Stimulated activated CD4-positive, alpha-beta T cell treated with anti-CD3 and anti-CD28 coated beads, Interleukin-2, amount 100 ng/mL, for 48 hours (primary cell): ENCODE data around the gene ITPR1.

ENCODE experiments used
- DNase-seq, 2 donors: peaks; one replicate each; pipeline ENCODE4 v3.0.0-alpha.2; 2020

The ITPR1 gene

GRCh38 chr3:4880850-4881249, 387.7 kb downstream of the ITPR1 start:
- no peak for DNase-seq

DNA sequence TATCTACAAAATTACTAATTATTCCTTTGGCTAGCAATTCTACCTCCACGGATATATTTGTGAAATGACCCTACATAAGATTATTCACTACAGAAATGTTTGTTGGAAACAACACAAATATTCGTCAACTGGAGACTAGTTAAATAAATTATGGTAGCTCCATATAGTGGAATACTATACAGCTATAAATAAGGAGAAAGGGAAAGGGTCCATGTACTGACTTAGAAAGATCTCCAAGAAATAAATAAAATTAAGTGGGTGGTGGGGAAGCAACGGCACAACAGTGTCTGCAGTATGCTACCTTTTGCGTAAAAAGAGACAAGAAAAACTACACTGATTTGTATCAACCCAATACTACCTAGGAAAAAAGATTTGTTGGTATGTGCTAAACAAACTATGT, 389.4 kb downstream of the ITPR1 start:
- no peak for DNase-seq

DNA sequence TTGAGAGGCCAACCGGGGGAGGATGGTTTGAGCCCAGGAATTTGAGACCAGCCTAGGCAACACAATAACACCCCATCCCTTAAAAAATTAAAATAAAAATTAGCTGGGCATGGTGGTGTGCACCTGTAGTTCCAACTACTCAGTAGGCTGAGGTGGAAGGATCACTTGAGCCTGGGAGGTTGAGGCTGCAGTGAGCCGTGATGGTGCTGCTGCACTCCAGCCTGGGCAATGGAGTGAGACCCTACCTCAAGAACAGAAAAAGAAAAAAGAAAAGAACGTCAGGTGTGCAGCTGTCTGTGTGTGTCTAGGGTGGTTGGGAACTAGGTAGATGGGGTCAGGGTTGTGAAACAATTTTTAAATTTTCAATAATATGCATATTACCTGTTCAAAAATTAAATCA, 389.9 kb downstream of the ITPR1 start:
- no peak for DNase-seq

DNA sequence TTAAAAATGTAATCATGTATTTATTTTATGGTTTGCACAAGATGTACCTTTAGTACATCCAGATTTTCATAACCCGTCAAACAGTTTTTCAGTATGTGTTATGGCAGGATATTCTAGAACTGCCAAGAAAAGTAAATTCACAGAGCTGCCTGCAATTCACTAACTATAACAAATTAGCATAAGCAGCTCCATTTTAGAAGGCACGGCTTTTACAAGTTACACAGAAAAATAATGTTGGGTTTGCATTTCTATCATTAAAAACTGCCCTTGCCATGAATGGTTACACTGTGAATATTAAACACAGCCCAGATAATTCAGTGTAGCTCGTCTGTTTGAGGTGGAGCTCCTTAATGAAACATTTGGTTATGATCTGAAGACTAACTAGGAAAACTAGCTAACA, 391.7 kb downstream of the ITPR1 start:
- no peak for DNase-seq

GRCh38 chr3:4885316-4885715, 392.2 kb downstream of the ITPR1 start:
- no peak for DNase-seq

DNA sequence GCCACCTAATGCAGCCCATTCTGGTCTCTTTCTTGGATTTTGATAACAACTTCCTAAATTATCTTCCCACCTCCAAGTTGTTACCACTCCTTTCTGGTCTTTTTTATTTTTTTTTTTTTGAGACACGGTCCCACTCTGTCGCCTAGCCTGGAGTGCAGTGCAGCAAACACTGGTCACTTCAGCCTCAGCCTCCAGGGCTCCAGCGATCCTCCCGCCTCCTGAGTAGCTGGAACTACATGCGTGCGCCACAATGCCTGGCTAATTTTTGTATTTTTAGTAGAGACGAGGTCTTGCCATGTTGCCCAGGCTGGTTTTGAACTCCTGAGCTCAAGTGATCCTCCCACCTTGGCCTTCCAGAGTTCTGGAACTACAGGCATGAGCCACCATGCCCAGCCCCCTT, 393.3 kb downstream of the ITPR1 start:
- no peak for DNase-seq

GRCh38 chr3:4887177-4887576, 394.0 kb downstream of the ITPR1 start:
- DNase-seq = no peak

- no peak for DNase-seq
Observed at GRCh38 chr3:4888913-4889846, 396.0 kb downstream of the ITPR1 start.

GRCh38 chr3:4889896-4890295, 396.7 kb downstream of the ITPR1 start:
- DNase-seq = no peak

DNA sequence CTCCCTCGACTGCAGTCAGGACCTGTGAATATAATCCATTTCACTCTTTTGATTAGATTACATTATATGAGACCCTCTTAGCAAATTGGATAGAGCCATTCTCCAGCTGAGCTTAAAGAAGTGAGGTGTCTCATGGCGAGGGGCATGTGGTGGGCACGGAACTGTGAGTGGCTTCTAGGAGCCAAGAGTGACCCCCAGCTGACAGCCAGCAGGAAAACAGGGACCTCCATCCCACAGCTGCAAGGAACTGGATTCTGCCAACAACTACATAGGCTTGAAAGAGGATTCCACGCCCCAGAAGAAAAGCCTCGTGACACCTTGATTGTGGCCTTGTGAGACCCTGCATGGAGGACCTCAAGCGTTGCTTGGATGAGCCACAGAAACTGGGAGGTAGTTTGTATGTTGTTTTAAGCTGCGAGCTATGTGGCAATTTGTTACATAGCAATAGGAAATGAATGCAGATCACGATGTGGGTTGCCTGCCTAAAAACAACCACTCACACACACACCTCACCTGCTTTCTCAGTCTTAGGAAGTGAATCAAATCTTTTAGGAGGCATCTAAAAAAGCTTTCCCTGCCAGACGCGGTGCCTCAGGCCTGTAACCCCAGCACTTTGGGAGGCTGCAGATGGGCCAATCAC, 401.9 kb downstream of the ITPR1 start:
- no peak for DNase-seq

DNA sequence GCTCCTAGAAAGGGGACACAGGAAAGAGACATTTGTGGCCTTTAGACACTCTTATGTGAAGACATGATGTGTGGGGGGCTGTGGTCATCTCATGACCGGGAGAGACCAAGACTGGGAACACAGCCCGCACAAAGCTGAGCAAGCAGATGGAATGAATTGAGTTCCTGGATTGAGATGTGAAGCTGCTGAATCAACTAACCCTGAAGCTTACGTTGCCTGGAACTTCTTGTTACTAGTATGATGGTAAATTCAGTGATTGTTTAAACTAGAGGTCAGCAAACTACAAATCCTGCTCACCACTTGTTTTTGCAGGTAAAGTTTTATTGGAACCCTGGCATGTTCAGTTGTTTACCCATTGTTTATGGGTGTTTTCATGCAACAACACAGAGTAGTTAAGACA, 402.7 kb downstream of the ITPR1 start:
- no peak for DNase-seq
